Measurements from ENCODE around the gene NUP214.

NUP214 gene

GRCh38 chr9:131103535-131103934 lies 21.9 kb upstream of the NUP214 start:
- TF ChIP-seq CTCF (IDR thresholded peaks at IDR 0.05; ENCODE audit: insufficient read depth, low read depth, low read length, missing control alignments): no peak
- no peak for DNase-seq (ENCODE audit: low read depth)
- no peak overlapping the region for H3K4me3 ChIP-seq (ENCODE audit: low read length)

DNA sequence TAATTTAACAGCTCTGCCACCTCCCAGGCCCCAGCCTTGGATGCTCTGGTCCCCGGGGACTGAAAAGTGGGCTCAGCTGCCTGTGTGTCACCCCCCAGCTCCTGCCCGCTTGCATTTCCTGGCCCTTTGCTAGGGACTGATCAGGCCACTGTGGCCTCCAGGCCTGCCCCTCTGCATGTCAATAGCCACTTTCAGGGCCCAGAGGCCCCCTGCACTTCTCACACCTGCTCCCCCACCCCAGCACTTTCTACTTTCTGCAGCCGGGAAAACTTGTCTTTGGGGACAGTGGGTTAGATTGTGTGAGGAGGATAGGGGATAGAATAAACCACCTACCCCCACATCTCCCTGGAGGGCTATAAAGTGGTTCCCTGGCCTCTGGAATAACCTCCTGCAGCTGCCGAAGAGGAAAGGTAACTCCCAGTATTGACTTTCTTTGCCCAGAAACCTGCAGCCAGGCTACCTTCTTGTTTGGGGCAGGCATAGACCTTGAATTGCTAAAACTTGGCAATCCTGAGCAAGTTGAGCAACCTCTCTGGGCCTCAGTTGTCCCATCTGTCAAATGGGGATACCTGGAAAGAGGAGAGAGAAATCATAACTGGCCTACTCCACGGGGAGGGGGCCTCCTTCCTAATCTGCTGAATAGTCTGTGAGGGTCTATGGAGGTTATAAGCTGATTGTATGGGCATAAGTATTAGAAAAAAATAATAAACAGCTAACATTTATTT lies 21.2 kb upstream of the NUP214 start:
- H3K4me3 ChIP-seq (ENCODE audit: low read length): no peak overlapping the region
- no peak for DNase-seq (ENCODE audit: low read depth)
- TF ChIP-seq CTCF (IDR thresholded peaks at IDR 0.05; ENCODE audit: insufficient read depth, low read depth, low read length, missing control alignments): no peak

GRCh38 chr9:131105952-131106351 lies 19.4 kb upstream of the NUP214 start:
- no peak overlapping the region for H3K4me3 ChIP-seq (ENCODE audit: low read length)
- no peak for TF ChIP-seq CTCF (IDR thresholded peaks at IDR 0.05; ENCODE audit: insufficient read depth, low read depth, low read length, missing control alignments)
- no peak for DNase-seq (ENCODE audit: low read depth)

- DNase-seq (ENCODE audit: low read depth): no peak
- no peak for TF ChIP-seq CTCF (IDR thresholded peaks at IDR 0.05; ENCODE audit: insufficient read depth, low read depth, low read length, missing control alignments)
- no peak overlapping the region for H3K4me3 ChIP-seq (ENCODE audit: low read length)
Observed at GRCh38 chr9:131107760-131108159, 17.6 kb upstream of the NUP214 start.

- no peak for TF ChIP-seq CTCF (IDR thresholded peaks at IDR 0.05; ENCODE audit: insufficient read depth, low read depth, low read length, missing control alignments)
- H3K4me3 ChIP-seq (ENCODE audit: low read length): no peak overlapping the region
- no peak for DNase-seq (ENCODE audit: low read depth)
Observed at GRCh38 chr9:131111186-131111853, 14.1 kb upstream of the NUP214 start.

DNA sequence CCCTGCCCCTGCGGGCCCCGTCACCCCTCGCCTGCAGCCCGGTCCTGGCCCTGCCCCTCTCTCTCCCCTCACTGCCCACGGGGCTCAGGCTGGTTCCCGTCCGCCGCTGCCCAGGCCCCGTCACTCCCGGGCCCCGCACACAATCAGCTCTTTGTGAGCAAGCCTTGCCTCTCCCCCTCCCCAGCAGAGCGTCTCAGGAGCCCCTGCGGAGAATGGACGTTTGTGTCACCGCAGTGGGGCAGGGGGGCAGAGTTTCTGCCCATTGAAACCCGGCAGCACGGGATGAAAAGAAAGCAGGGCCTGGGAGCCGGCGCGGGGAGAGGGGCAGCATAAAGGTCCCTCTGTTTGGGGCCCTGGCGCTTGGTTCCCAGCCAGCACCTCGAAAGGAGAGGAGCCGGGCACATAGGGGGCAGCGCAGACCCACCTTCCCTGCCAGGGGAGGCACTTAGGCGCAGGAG lies 13.5 kb upstream of the NUP214 start:
- no peak overlapping the region for H3K4me3 ChIP-seq (ENCODE audit: low read length)
- DNase-seq (ENCODE audit: low read depth): no peak
- TF ChIP-seq CTCF (IDR thresholded peaks at IDR 0.05; ENCODE audit: insufficient read depth, low read depth, low read length, missing control alignments): no peak
